GM12864 (cell line): ENCODE data around the gene COL1A2.
A peak's percentile ranks its signal among the peaks of the same experiment; 100 is the strongest.

ENCODE experiments used
- DNase-seq: peaks from one replicate; pipeline ENCODE4 v3.0.0-alpha.2; 2011; ENCODE audit warnings: low read depth
- H3K4me3 ChIP-seq: 2 replicates; pipeline ENCODE4 v1.5.1; 2011; ENCODE audit warnings: mild to moderate bottlenecking, low read depth, low read length, control low read depth
- CTCF ChIP-seq: IDR thresholded peaks from 2 replicates; pipeline ENCODE4 v1.5.1; 2011; ENCODE audit warnings: low read depth, mild to moderate bottlenecking, moderate library complexity, low read length, control low read depth, inconsistent platforms; ENCODE audit errors: missing control alignments

COL1A2 gene

GRCh38 chr7:94391726-94392392 lies 2.8 kb upstream of the COL1A2 start:
- no peak for DNase-seq
- H3K4me3 ChIP-seq: no peak overlapping the region
- no peak for TF ChIP-seq CTCF

- no peak for TF ChIP-seq CTCF
- no peak overlapping the region for H3K4me3 ChIP-seq
- no peak for DNase-seq
Observed at GRCh38 chr7:94392393-94392786, 2.3 kb upstream of the COL1A2 start.

- H3K4me3 ChIP-seq: no peak overlapping the region
- TF ChIP-seq CTCF: no peak
- no peak for DNase-seq
Observed at GRCh38 chr7:94393246-94394108, 1.2 kb upstream of the COL1A2 start.

- H3K4me3 ChIP-seq: no peak overlapping the region
- TF ChIP-seq CTCF: no peak
- DNase-seq: no peak
Observed at GRCh38 chr7:94394109-94394436, 622 bp upstream of the COL1A2 start.

GRCh38 chr7:94395141-94396036 lies 694 bp downstream of the COL1A2 start:
- peak; percentile 74 for TF ChIP-seq CTCF
- no peak overlapping the region for H3K4me3 ChIP-seq
- peak; percentile 29 for DNase-seq

- no peak for DNase-seq
- TF ChIP-seq CTCF: no peak
- H3K4me3 ChIP-seq: no peak overlapping the region
Observed at GRCh38 chr7:94396037-94396431, 1.3 kb downstream of the COL1A2 start.
